NCI-H2029 treated with DMSO at 0.1 percent for 48 hours (cell line): ENCODE results near the gene SLC35F4.
"Not testable (repeated sequence)": the region's sequence is repeated elsewhere in the genome, so short reads cannot be mapped to it uniquely, and the experiment has no call there.

Experiments
- DNase-seq: peaks from one replicate; lab custom pipeline; 2025; lab: John Stamatoyannopoulos, UW

SLC35F4 gene

GRCh38 chr14:57865403-57866198 lies at the start of gene SLC35F4:
Gene SLC35F4 (minus strand): TSS chr14:57866092.
- no peak for DNase-seq

DNA sequence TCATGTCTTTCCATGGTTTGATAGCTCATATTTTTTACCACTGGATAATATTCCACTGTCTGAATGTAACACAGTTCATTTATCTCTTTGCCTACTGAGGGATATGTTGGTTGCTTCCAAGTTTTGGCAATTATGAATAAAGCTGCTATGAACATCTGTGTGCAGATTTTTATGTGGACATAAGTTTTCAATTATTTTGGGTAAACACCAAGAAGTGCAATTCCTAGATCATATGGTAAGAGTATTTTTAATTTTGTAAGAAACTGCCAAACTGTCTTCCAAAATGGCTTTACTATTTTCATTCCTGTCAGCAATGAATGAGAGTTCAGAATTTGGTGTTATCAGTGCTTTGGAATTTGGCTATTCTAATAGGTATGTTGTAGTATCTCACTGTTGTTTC lies 43.7 kb upstream of the SLC35F4 start:
- DNase-seq: no peak

DNA sequence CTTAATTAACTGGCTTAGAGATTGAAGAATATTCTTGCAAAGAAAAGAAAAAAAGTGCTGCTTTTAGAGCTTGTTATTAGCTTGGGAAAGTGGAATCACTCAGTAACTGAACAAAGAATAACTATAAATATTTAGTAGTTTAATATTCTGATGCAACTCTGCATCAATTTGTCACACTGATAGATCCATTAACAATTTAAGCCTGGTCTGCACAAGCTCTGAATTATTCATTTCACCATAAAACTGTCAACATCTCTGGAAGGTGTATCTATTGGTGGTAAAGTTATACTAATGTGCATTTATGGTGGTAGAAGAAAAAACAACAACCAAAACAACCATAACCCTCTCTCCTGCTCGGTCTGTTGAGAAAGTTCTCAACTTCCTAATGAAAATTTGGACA lies 38.1 kb upstream of the SLC35F4 start:
- DNase-seq: no peak

- DNase-seq: no peak
These were observed 33.1 kb upstream of the SLC35F4 start for GRCh38 chr14:57898837-57899572.

- no peak for DNase-seq
These were observed 31.4 kb upstream of the SLC35F4 start for GRCh38 chr14:57897144-57897748.

GRCh38 chr14:57889245-57889644 lies 23.4 kb upstream of the SLC35F4 start:
- peak; percentile 86 for DNase-seq

GRCh38 chr14:57884175-57884574 lies 18.3 kb upstream of the SLC35F4 start:
- no peak for DNase-seq

DNA sequence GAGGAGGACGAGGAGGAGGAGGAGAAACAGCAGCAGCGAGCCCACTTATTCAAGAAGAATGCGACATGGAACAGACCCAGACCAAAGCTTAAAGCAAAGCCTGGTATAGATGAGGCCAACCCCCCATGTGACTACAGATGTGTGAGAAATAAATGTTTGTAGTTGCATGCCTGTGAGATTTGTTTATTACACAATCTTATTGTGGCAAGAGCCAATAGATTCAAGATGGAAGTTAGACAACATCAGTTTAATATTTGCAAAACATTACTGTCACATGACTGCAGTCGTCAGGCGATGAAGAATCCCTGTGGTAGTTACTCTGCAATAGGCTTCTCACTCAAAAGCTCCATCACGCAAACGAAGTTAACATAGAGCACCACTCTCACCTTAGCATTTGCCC lies 17.2 kb upstream of the SLC35F4 start:
- no peak for DNase-seq

- DNase-seq: no peak
These were observed 13.6 kb upstream of the SLC35F4 start for GRCh38 chr14:57879516-57879915.

- DNase-seq: no peak
These were observed 10.1 kb upstream of the SLC35F4 start for GRCh38 chr14:57875985-57876384.

- DNase-seq: no peak
These were observed 9.4 kb upstream of the SLC35F4 start for GRCh38 chr14:57875296-57875695.

GRCh38 chr14:57871459-57872080 lies 5.7 kb upstream of the SLC35F4 start:
- DNase-seq: no peak

DNA sequence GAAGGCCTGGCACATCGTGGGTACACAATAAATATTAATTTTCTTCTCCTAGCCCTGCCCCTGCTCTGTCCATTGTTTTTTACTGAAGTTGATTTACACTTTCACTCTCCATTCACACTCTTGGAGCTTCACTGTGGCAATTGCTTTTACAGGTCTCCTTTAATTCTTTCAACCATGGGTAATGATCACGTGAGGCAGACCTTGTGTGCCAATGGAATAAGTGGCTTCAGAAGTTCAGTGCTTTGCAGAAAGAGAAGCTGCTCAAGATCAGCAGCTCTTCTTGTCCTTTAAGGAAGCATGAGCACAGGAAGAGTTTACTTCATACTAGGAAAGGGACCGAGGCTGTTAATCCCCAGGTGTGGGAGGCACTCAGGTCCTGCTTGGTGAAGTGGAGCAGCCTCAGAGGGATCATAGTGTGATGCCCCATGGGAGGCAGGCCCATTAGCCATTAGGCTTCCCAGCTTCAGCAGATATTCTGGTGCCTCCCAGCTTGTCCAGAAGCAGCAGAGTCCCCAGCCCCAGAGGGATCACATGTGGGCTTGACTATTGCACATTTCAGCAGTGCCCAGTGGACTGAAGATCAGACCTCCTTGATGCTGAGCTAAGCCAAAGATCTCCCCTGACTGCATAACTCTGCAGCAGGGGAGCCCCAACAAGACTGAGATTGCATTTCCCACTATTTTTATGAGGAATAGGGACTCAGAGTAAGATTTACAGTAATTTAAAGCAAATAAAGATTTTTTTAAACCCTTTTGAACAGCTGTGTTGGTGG lies 5.0 kb upstream of the SLC35F4 start:
- no peak for DNase-seq

- DNase-seq: no peak
These were observed 3.7 kb upstream of the SLC35F4 start for GRCh38 chr14:57869617-57870016.

- no peak for DNase-seq
These were observed 360 bp upstream of the SLC35F4 start for GRCh38 chr14:57866199-57866705.

DNA sequence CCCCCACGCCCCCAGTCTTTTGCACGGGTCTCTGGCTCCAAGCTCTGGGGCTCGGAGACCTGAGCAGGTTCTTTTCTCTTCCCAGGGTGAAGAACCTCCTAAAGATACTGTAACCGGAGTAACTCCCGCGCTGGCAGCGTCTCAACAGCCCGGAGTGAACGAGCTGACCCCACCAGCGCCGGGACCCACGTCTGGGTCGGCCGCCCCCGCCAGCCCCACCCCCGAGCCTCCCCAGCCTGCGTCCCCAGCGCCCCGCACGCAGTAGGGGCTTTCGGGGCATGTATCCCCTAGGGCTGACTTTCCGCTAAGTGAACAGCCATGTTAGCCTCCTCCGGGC lies 858 bp downstream of the SLC35F4 start:
- DNase-seq: no peak

DNA sequence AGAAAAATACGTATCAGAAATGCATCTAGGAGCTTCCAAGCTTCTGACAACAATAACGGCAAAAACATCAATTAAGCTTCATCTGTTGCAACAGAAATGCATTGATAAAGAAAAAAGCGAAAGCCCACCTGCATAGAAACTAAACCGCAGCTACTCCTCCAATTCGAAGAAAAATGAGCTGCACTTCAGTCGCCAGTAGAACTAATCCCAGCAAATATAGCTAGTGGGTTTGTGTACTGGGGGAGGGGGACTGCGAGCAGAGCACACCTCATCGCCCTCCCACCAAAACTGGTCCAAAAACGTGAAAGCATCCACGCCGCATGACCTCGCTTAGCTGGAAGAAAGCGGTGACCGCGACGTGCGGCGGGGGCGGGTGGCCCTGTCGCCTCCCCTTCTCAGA lies 1.2 kb downstream of the SLC35F4 start:
- no peak for DNase-seq

DNA sequence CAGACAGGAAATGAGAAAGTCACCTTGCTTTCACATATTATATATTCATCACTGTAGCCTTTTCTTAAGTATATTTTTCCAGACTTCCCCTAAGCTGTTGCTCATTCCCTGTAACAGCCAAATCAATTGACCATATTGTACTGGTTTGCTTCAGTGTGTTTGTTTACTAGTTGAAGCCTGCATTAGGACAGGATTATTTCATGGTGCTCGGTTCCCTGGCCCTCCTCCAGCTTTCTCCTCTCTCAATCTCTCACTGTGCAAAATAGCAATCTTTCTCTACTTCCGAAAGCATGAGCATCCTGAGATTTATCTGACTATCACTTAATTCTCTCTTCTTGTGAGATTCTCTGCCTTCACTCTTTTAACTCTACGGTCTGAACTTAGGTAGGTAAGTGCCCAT lies 2.4 kb downstream of the SLC35F4 start:
- no peak for DNase-seq

DNA sequence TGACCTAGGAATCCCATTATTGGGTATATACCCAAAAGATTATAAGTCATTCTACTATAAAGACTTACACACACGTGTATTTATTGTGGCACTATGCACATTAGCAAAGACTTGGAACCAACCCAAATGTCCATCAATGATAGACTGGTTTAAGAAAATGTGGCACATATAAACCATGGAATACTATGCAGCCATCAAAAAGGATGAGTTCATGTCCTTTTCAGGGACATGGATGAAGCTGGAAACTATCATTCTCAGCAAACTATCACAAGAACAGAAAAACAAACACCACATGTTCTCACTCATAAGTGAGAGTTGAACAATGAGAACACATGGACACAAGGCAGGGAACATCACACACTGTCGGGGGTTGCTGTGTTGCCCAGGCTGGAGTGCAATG lies 10.2 kb downstream of the SLC35F4 start:
- not testable (repeated sequence) for DNase-seq

- no peak for DNase-seq
These were observed 11.3 kb downstream of the SLC35F4 start for GRCh38 chr14:57854571-57854970.

DNA sequence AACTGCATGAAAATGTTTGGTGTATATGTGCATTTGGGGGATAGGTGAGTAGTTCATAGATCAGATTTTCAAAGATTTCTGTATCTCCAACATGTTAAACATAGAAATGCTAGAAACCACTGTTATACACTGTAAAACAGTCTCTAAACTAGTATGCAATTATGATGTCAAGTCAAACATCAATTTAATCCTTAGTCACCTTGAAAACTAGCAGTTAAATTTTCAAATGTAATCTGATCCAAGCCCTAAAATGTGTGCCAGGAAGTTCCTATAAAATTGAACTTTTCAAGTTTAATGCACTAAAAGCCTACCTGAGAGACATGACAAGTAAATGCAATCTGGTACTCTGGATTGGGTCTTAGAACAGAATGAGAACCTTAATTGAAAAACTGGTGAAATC lies 14.5 kb downstream of the SLC35F4 start:
- no peak for DNase-seq

- no peak for DNase-seq
These were observed 17.1 kb downstream of the SLC35F4 start for GRCh38 chr14:57848786-57849185.
